Keratinocyte (primary cell): ENCODE data around the gene TPRN. TPM values are rescaled to one million over a fixed set of nuclear protein-coding genes. Genes with fewer than 3 reads are reported as not detected.

Experiments
- DNase-seq: peaks from one replicate; pipeline ENCODE4 v3.0.0-alpha.2; 2011; ENCODE audit warnings: low read depth, missing footprints, low spot score
- FAIRE-seq: peaks from 2 replicates; lab custom pipeline; 2011; peaks lifted over from hg19 to GRCh38; lab: Jason Lieb, UNC
- H2AFZ ChIP-seq: 2 replicates; pipeline ENCODE4 v1.6.0; 2012; ENCODE audit warnings: low read length, control low read depth, inconsistent platforms; ENCODE audit not compliant: control insufficient read depth
- H3K27ac ChIP-seq: 2 replicates; pipeline ENCODE4 v1.5.1; 2011; ENCODE audit warnings: low read length; ENCODE audit not compliant: control insufficient read depth, insufficient read depth
- H3K27me3 ChIP-seq: 3 replicates; pipeline ENCODE4 v1.6.0; 2011; ENCODE audit warnings: low read length; ENCODE audit not compliant: control insufficient read depth, insufficient read depth; ENCODE audit errors: extremely low read depth
- H3K36me3 ChIP-seq, 2 experiments: 2 replicates in 1 of 2; 3 replicates in 1 of 2; pipeline ENCODE4 v1.5.1; 2011; ENCODE audit warnings: low read length in 2 of 2, mild to moderate bottlenecking in 1 of 2; ENCODE audit not compliant: control insufficient read depth in 2 of 2, insufficient read depth in 2 of 2; ENCODE audit errors: extremely low read depth in 1 of 2
- H3K4me1 ChIP-seq: 3 replicates; pipeline ENCODE4 v1.5.1; 2011; ENCODE audit warnings: low read length; ENCODE audit not compliant: control insufficient read depth, insufficient read depth; ENCODE audit errors: extremely low read depth
- H3K4me2 ChIP-seq: 3 replicates; pipeline ENCODE4 v1.6.0; 2011; ENCODE audit warnings: low read depth, low read length; ENCODE audit not compliant: control insufficient read depth, insufficient read depth; ENCODE audit errors: extremely low read depth
- H3K4me3 ChIP-seq, 3 experiments: fragments of 200-600 bp in 1 of 3; sonication (generic) in 1 of 3; 2 replicates in 2 of 3; 3 replicates in 1 of 3; pipeline ENCODE4 v1.5.1; 2011 to 2016; ENCODE audit warnings: low read length in 3 of 3, mild to moderate bottlenecking in 3 of 3, control low read depth in 2 of 3, inconsistent platforms in 1 of 3, low read depth in 1 of 3, mixed read lengths in 1 of 3, mixed run types in 1 of 3, moderate library complexity in 1 of 3; ENCODE audit not compliant: control insufficient read depth in 2 of 3, insufficient read depth in 2 of 3; ENCODE audit errors: extremely low read depth in 1 of 3
- H3K79me2 ChIP-seq: 2 replicates; pipeline ENCODE4 v1.6.0; 2012; ENCODE audit warnings: low read length; ENCODE audit not compliant: control insufficient read depth, insufficient read depth
- H3K9ac ChIP-seq: 3 replicates; pipeline ENCODE4 v1.6.0; 2011; ENCODE audit warnings: low read length; ENCODE audit not compliant: control insufficient read depth, insufficient read depth; ENCODE audit errors: extremely low read depth
- H3K9me1 ChIP-seq: 3 replicates; pipeline ENCODE4 v1.6.0; 2011; ENCODE audit warnings: low read length; ENCODE audit not compliant: control insufficient read depth, insufficient read depth; ENCODE audit errors: extremely low read depth
- H3K9me3 ChIP-seq: 2 replicates; pipeline ENCODE4 v1.5.1; 2012; ENCODE audit warnings: low read depth, low read length; ENCODE audit not compliant: control insufficient read depth
- H4K20me1 ChIP-seq: 3 replicates; pipeline ENCODE4 v1.6.0; 2011; ENCODE audit warnings: low read length; ENCODE audit not compliant: control insufficient read depth, insufficient read depth; ENCODE audit errors: extremely low read depth
- CTCF ChIP-seq, 3 experiments: IDR thresholded peaks in 1 of 3; conservative IDR thresholded peaks in 1 of 3; optimal IDR thresholded peaks in 1 of 3; 2 replicates in 2 of 3; 3 replicates in 1 of 3; pipeline versions ENCODE3 to v1.5.1; 2011; ENCODE audit warnings: low read length in 3 of 3, mild to moderate bottlenecking in 3 of 3, moderate library complexity in 2 of 3, control low read depth in 1 of 3, inconsistent platforms in 1 of 3; ENCODE audit not compliant: insufficient read depth in 2 of 3; ENCODE audit errors: extremely low read depth in 1 of 3
- EZH2 ChIP-seq: IDR thresholded peaks from one replicate; pipeline ENCODE4 v1.6.1; 2012; ENCODE audit warnings: inconsistent platforms, mild to moderate bottlenecking, low read length, moderate library complexity
- dilution Hi-C: fragments of 300-500 bp; cut with MboI; formaldehyde crosslinking; loops from one replicate; pipeline ENCODE4 v1.7.0; 2020; ENCODE audit warnings: low sequenced_read_pairs; ENCODE audit not compliant: extremely low pct_ligation_motif_present
- polyA plus RNA-seq, 5 experiments: library from polyadenylated mRNA; depleted of rRNA in 3 of 5; stranded (reverse) in 3 of 5; stranded (forward) in 1 of 5; unstranded in 1 of 5; fragments of >200 nt; gene quantifications; 1 replicate in 1 of 5; 2 replicates in 3 of 5; 3 replicates in 1 of 5; pipeline versions ENCODE4 v1.2.1 to v1.2.3, GENCODE V29; 2011 to 2012; ENCODE audit warnings: missing spikeins in 2 of 5, low read depth in 1 of 5, low replicate concordance in 1 of 5

The TPRN gene
- polyA plus RNA-seq, 1 donor (not counting 4 experiments of a cell fraction or from before 2014, with no cell fraction given) = 1.1 TPM

GRCh38 chr9:137178201-137178938 lies 22.2 kb downstream of the TPRN start:
- H3K4me2 ChIP-seq = no peak overlapping the region
- no peak overlapping the region for H3K27ac ChIP-seq
- H3K9ac ChIP-seq = no peak overlapping the region
- H3K27me3 ChIP-seq = peaks cover 22% of the 10 kb centered on the region
- H3K36me3 ChIP-seq = peaks cover 8 to 15% of the 10 kb centered on the region in 2 experiments
- no peak overlapping the region for H2AFZ ChIP-seq
- no peaks in the 10 kb centered on the region for H3K79me2 ChIP-seq
- H3K9me1 ChIP-seq = no peaks in the 10 kb centered on the region
- TF ChIP-seq EZH2 = no peak
- no peak for TF ChIP-seq CTCF (optimal IDR thresholded peaks at IDR 0.05 in 1 of 3, IDR thresholded peaks at IDR 0.05 in 1 of 3, conservative IDR thresholded peaks at IDR 0.05 in 1 of 3; ENCODE audit: extremely low read depth in 1 of 3, insufficient read depth in 2 of 3, low read length in 3 of 3)
- FAIRE-seq (no peak), DNase-seq (no peak)
- dilution Hi-C loops = no loop called here
- H3K9me3 ChIP-seq = no peaks in the 10 kb centered on the region
- peaks cover 9% of the 10 kb centered on the region for H4K20me1 ChIP-seq
- no peaks in the 10 kb centered on the region for H3K4me1 ChIP-seq
- H3K4me3 ChIP-seq = no peak overlapping the region

DNA sequence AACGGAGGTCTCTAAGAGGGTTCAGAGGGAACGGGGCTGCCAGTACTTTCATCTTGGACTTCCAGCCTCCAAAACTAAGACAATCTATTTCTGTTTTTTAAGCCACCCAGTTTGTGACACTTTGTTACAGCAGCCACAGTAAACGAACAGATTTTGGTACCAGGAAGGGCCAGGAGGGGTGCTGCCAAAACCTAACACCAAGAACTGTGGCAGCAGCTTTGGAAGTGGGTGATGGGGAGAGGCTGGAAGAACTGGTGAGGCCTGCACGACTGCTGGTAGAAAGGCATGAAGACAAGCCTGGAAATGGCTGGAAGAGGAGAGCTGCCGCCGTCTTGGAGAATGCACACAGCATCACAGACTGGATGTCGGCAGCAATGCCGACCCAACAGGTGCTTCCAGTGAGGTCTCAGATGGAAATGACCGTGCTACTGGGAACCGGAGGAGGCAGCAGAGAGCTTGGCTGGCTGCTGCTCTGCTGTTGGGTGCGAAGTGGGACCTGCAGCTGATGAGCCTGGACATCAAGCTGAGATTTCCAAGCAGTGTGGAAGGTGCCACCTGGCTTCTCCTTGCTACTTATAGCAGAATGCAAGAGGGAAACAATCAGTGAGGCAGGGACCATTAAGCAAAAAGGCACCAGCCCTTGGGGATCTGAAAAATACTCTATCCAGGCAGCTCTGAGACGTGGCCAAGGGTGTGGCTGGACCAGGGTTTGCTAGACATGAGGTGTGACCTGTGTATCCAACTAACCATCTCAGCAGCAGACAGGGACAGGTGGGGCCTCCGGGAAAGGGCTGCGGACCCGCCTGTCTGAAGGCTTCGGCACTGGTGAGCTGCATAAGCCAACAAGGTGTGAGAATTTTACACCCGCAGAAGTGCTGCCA lies 24.0 kb downstream of the TPRN start:
- no peaks in the 10 kb centered on the region for H3K9me1 ChIP-seq
- H3K4me2 ChIP-seq = no peak overlapping the region
- H3K9ac ChIP-seq = no peak overlapping the region
- H2AFZ ChIP-seq = no peak overlapping the region
- TF ChIP-seq CTCF (optimal IDR thresholded peaks at IDR 0.05 in 1 of 3, IDR thresholded peaks at IDR 0.05 in 1 of 3, conservative IDR thresholded peaks at IDR 0.05 in 1 of 3; ENCODE audit: extremely low read depth in 1 of 3, insufficient read depth in 2 of 3, low read length in 3 of 3) (peak; percentile 75 to 87 (median 87)), EZH2 (no peak)
- FAIRE-seq (peak; percentile 17), DNase-seq (no peak)
- H3K4me3 ChIP-seq = no peak overlapping the region
- peaks cover 38% of the 10 kb centered on the region for H3K27me3 ChIP-seq
- peaks cover 2 to 7% of the 10 kb centered on the region in 2 experiments for H3K36me3 ChIP-seq
- H3K27ac ChIP-seq = no peak overlapping the region
- peaks cover 9% of the 10 kb centered on the region for H4K20me1 ChIP-seq
- dilution Hi-C loops = no loop called here
- H3K9me3 ChIP-seq = no peaks in the 10 kb centered on the region
- no peaks in the 10 kb centered on the region for H3K79me2 ChIP-seq
- no peaks in the 10 kb centered on the region for H3K4me1 ChIP-seq
